ENCODE data around the gene CCNY.

Gene CCNY

GRCh38 chr10:35359873-35360272, 23.6 kb downstream of the CCNY start:
- Histone ChIP-seq H3K4me3 (ENCODE audit: severe bottlenecking) (no peak overlapping the region), H3K27ac (ENCODE audit: poor library complexity, severe bottlenecking) (no peak overlapping the region), H3K9me3 (ENCODE audit: severe bottlenecking) (no peaks in the 10 kb centered on the region), H3K4me1 (ENCODE audit: insufficient read depth, poor library complexity, severe bottlenecking) (no peaks in the 10 kb centered on the region), H3K27me3 (ENCODE audit: insufficient read depth, poor library complexity, severe bottlenecking) (no peaks in the 10 kb centered on the region), H3K36me3 (ENCODE audit: low read depth) (no peaks in the 10 kb centered on the region)
- DNase-seq (ENCODE audit: low spot score) (no peak), ATAC-seq (ENCODE audit: low read depth) (no peak)
- no peak for TF ChIP-seq CTCF (IDR thresholded peaks at IDR 0.05; ENCODE audit: poor library complexity, severe bottlenecking)

GRCh38 chr10:35362701-35363350, 26.5 kb downstream of the CCNY start:
- Histone ChIP-seq H3K27ac (ENCODE audit: poor library complexity, severe bottlenecking) (no peak overlapping the region), H3K9me3 (ENCODE audit: severe bottlenecking) (no peaks in the 10 kb centered on the region), H3K4me3 (ENCODE audit: severe bottlenecking) (no peak overlapping the region), H3K4me1 (ENCODE audit: insufficient read depth, poor library complexity, severe bottlenecking) (no peaks in the 10 kb centered on the region), H3K36me3 (ENCODE audit: low read depth) (no peaks in the 10 kb centered on the region), H3K27me3 (ENCODE audit: insufficient read depth, poor library complexity, severe bottlenecking) (no peaks in the 10 kb centered on the region)
- DNase-seq (ENCODE audit: low spot score) (no peak), ATAC-seq (ENCODE audit: low read depth) (no peak)
- no peak for TF ChIP-seq CTCF (IDR thresholded peaks at IDR 0.05; ENCODE audit: poor library complexity, severe bottlenecking)

- H3K27ac ChIP-seq (ENCODE audit: poor library complexity, severe bottlenecking), result no peak overlapping the region
- no peaks in the 10 kb centered on the region for H3K9me3 ChIP-seq (ENCODE audit: severe bottlenecking)
- no peak for DNase-seq (ENCODE audit: low spot score)
- no peak for TF ChIP-seq CTCF (IDR thresholded peaks at IDR 0.05; ENCODE audit: poor library complexity, severe bottlenecking)
- no peaks in the 10 kb centered on the region for H3K27me3 ChIP-seq (ENCODE audit: insufficient read depth, poor library complexity, severe bottlenecking)
- H3K4me1 ChIP-seq (ENCODE audit: insufficient read depth, poor library complexity, severe bottlenecking), result no peaks in the 10 kb centered on the region
- no peak for ATAC-seq (ENCODE audit: low read depth)
- no peaks in the 10 kb centered on the region for H3K36me3 ChIP-seq (ENCODE audit: low read depth)
- H3K4me3 ChIP-seq (ENCODE audit: severe bottlenecking), result no peak overlapping the region
Observed at GRCh38 chr10:35363587-35363986, 27.3 kb downstream of the CCNY start.

GRCh38 chr10:35364808-35365207, 28.5 kb downstream of the CCNY start:
- ATAC-seq (ENCODE audit: low read depth) (no peak), DNase-seq (ENCODE audit: low spot score) (no peak)
- Histone ChIP-seq H3K4me3 (ENCODE audit: severe bottlenecking) (no peak overlapping the region), H3K27me3 (ENCODE audit: insufficient read depth, poor library complexity, severe bottlenecking) (no peaks in the 10 kb centered on the region), H3K36me3 (ENCODE audit: low read depth) (no peaks in the 10 kb centered on the region), H3K27ac (ENCODE audit: poor library complexity, severe bottlenecking) (no peak overlapping the region), H3K4me1 (ENCODE audit: insufficient read depth, poor library complexity, severe bottlenecking) (no peaks in the 10 kb centered on the region), H3K9me3 (ENCODE audit: severe bottlenecking) (no peaks in the 10 kb centered on the region)
- TF ChIP-seq CTCF (IDR thresholded peaks at IDR 0.05; ENCODE audit: poor library complexity, severe bottlenecking), result no peak

GRCh38 chr10:35365994-35366393, 29.7 kb downstream of the CCNY start:
- Histone ChIP-seq H3K4me3 (ENCODE audit: severe bottlenecking) (no peak overlapping the region), H3K4me1 (ENCODE audit: insufficient read depth, poor library complexity, severe bottlenecking) (peaks cover 1% of the 10 kb centered on the region), H3K27ac (ENCODE audit: poor library complexity, severe bottlenecking) (no peak overlapping the region), H3K9me3 (ENCODE audit: severe bottlenecking) (no peaks in the 10 kb centered on the region), H3K27me3 (ENCODE audit: insufficient read depth, poor library complexity, severe bottlenecking) (no peaks in the 10 kb centered on the region), H3K36me3 (ENCODE audit: low read depth) (no peaks in the 10 kb centered on the region)
- ATAC-seq (ENCODE audit: low read depth), result no peak
- TF ChIP-seq CTCF (IDR thresholded peaks at IDR 0.05; ENCODE audit: poor library complexity, severe bottlenecking), result no peak
- DNase-seq (ENCODE audit: low spot score), result no peak

Data from RWPE2 (cell line).